GM21825 (cell line): ENCODE data around the gene ATF7IP2.
"Not testable (repeated sequence)": the region's sequence is repeated elsewhere in the genome, so short reads cannot be mapped to it uniquely, and the experiment has no call there.

Source experiments
- ATAC-seq: cut with Tn5 transposase; IDR thresholded peaks from one replicate; pipeline ENCODE4 v1.9.1; 2021; ENCODE audit warnings: mild to moderate bottlenecking, moderate library complexity; ENCODE audit not compliant: unreplicated experiment

The ATF7IP2 gene

DNA sequence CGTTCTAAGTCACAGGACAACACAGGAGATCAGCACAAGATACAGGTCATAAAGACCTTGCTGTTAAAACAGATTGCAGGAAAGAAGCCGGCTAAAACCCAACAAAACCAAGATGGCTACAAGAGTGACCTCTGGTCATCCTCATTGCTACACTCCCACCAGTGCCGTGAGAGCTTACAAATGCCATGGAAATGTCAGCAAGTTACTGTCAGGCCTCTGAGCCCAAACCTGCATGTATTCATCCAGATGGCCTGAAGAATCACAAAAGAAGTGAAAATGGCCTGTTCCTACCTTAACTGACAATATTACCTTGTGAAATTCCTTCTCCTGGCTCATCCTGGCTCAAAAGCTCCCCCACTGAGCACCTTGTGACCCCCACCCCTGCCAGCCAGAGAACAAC is 119.4 kb downstream of the ATF7IP2 start:
- ATAC-seq, result not testable (repeated sequence)

DNA sequence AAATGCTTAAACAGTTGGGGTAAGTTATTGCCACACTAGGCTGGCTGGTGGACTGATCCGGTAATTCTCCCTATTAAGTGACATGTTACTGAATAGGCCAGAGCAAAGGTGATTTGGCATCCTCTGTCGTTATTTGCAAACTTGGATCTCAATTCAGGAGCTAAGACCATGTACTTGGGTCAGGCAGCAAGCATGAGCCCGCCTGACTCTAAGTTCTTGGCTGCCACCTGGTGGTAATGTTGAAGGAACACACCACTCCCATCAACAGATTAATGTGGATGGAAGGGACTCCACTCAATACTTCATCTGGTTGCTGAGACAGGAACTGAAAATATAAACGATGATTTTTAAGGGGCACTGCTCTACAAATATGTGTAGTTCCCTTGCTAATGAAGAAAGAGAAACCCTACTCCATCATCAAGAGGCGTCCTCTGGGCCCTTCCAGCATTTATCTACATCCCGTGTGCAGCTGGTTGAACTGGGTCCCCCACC is 123.7 kb downstream of the ATF7IP2 start:
- ATAC-seq, result peak; percentile 83

DNA sequence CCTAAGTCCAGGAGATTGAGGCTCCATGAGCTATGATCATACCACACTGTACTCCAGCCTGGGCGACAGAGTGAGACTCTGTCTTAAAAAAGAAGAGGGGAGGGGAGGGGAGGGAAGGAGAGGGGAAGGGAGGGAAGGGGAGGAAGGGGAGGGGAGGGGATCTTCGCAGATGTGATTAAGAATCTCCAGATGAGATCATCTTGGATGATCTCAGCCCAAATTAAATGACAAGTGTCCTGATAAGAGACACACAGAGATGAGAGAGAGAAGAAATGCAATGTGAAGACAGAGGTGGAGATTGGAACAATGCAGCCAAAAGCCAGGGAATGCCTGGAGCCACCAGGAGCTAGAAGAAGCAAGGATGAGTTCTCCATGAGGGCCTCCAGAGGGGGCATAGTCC is 124.4 kb downstream of the ATF7IP2 start:
- ATAC-seq, result no peak

- no peak for ATAC-seq
Observed at GRCh38 chr16:10511829-10512228, 126.0 kb downstream of the ATF7IP2 start.

DNA sequence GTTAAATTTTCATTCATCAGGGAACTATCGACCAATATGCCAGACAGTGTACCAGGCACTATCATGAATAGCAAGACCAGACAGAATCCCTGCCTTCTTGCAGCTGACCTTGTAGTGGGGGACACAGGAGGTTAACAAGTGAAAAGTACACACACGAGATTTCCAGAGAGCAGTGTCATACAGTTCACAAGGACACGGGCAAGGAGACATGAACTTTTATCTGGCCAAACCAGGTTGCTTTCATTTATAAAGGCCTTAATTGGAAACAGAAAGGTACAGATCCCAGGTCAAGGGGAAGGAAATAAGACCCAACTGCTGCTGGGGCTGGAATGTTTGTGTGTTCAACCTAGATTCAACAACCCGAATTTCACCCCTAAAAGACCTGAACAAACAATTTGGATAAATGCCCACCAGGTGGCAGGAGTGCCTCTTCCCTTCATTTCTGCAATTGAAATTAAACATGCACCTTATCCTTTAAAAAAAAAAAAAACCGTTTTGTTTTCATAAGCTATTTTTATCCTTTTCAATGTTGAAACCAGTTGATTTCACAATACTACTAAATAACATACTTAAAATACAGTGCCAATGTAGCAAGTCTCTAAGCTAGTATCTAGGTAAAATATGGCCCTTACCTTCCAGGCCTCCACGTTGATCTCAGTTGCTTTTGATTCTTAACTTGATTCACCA is 128.7 kb downstream of the ATF7IP2 start:
- ATAC-seq, result no peak

DNA sequence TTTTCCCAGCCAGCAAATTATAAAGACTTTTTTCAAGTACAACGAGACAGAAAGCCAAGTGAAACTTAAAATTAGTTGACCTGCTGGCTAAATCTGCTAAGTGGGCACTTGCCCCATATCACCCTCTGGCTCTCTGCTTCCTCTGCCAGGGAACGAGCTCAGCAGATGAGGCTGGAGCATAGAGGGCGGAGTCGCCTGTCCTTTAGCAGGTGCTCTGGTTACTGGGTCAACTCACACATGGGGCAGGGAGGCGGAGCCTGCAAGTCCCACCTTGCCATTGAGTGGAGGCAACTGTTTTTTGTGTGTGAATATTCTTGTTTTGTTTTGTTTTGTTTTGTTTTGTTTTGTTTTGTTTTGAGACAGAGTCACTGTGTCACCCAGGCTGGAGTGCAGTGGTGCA is 132.0 kb downstream of the ATF7IP2 start:
- ATAC-seq, result no peak

GRCh38 chr16:10518479-10519041 is 132.7 kb downstream of the ATF7IP2 start:
- no peak for ATAC-seq

DNA sequence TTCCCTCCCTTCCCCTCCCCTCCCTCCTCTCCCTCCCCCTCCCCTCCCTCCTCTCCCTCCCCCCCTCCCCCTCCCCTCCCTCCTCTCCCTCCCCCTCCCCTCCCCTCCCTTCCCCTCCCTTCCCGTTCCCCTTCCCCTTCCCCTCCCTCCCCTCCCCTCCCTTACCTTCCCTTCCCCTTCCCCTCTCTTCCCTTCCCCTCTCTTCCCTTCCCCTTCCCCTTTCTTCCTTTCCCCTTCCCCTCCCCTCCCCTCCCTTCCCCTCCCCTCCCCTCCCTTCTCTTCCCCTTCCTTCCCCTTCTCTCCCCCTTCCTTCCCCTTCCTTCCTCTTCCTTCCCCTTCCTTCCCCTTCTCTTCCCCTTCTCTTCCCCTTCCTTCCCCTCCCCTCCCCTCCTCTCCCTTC is 133.4 kb downstream of the ATF7IP2 start:
- ATAC-seq, result no peak

GRCh38 chr16:10519929-10520868 is 134.3 kb downstream of the ATF7IP2 start:
- ATAC-seq, result no peak

- ATAC-seq, result no peak
Observed at GRCh38 chr16:10520869-10521578, 135.2 kb downstream of the ATF7IP2 start.

DNA sequence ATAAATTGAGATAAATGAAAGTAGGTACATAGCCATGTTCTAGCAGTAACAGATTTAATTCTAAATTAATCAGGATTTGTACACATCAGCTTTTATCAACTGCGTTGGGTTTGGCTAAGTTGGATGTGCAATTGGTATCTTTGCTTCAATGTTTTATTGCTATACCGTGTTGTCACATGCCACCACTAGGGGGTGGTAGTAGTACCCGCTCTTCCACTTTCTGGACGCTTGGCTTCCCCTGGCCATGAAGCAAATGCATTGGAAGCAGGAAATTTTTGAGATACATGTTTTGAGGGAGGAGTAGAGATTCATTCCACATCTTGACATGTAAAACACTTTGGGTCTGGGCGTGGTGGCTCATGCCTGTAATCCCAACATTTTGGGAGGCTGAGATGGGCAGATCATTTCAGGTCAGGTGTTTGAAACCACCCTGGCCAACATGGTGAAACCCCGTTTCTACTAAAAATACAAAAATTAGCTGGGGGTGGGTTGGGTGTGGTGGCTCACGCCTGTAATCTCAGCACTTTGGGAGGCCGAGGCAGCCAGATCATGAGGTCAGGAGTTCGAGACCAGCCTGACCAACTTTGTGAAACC is 135.9 kb downstream of the ATF7IP2 start:
- ATAC-seq, result no peak

DNA sequence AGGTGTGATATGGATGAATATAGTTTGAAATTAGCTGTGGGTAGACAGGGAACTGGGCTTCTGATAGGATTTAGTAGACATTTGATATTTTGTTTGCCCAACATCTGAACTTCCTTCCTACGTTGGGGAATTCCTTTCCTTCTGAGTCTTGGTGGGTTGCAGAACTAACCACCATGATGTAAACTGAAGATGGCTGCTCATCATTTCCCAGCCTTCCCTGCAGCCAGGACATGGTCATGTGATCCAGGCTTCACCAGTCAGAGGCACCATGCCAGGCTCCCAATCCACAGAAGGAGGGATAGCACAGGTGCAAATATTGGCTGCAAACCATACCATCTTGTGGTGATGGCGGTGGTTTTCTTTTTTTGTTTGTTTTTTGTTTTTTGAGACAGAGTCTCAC is 137.1 kb downstream of the ATF7IP2 start:
- ATAC-seq, result no peak

- no peak for ATAC-seq
Observed at GRCh38 chr16:10525214-10525825, 139.5 kb downstream of the ATF7IP2 start.

- ATAC-seq, result no peak
Observed at GRCh38 chr16:10526962-10527361, 141.1 kb downstream of the ATF7IP2 start.

DNA sequence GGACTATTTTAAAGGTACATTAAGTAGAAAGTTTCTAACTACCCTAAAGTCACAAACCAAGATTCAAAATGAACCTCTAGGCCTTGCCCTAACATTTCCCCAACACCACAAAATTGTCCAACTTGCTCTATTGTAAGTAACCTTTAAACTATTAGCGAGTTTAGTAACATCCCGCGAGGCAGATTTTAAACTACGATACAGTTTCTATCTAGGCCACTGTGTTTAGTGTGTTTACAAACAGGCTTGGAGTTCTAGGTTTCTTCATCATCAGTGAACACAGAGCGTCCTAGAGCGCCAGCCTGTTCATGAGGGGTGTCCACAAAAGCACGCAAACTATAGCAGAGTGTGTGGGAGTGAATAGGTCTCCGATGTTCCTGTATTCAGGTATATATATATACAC is 142.8 kb downstream of the ATF7IP2 start:
- no peak for ATAC-seq

- ATAC-seq, result no peak
Observed at GRCh38 chr16:10529895-10530669, 144.2 kb downstream of the ATF7IP2 start.

DNA sequence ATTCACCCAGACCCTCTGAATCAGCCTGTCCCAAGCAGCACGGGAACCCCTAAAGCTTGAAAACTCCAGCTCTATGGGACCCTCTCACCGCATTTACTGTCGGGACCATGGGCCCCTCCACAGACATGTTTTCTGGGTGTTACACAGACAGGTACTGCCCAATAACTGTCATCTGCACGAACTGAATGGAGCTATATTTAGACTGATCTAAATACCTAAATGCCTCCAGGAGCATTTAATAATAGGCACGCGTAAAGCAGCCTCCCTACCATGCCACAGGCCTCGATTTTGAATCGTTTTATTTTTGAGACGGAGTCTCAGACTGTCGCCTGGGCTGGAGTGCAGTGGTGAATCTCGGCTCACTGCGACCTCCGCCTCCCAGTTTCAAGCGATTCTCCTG is 144.8 kb downstream of the ATF7IP2 start:
- no peak for ATAC-seq

DNA sequence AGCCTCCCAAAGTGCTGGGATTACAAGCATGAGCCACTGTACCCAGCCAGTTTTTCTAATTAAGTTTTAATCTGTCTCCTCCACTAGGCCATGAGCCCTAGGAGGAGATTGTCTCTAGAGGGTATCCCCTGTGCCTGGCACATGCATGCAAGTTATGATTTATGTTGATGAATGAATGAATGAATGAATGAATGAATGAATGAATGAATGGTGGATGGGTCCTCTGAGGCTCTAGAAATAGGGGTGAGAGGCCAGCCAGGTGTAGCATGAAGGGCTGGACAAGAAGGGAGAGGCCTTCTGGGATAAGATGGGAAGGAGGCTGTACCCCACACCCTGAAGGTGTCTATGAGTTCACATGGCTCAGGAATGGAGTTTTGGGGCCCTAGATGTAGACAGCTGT is 145.7 kb downstream of the ATF7IP2 start:
- ATAC-seq, result no peak
